ENCODE measurements around the gene RAP1GAP2.

GRCh38 chr17:2798188-2798587 lies 1.9 kb downstream of the RAP1GAP2 start:
- TF ChIP-seq CTCF (conservative IDR thresholded peaks at IDR 0.05; ENCODE audit: low read length) (no peak), EZH2phosphoT487 (IDR thresholded peaks at IDR 0.05; ENCODE audit: borderline replicate concordance, low read depth, low read length) (no peak)
